ENCODE data around the gene CCNDBP1. TPM values are rescaled to one million over a fixed set of nuclear protein-coding genes. Genes with fewer than 3 reads are reported as not detected.

CCNDBP1 gene
- total RNA-seq, 1 experiment from 2014 or later = 34.1 TPM

GRCh38 chr15:43238671-43239131 lies 53.5 kb downstream of the CCNDBP1 start:
- Histone ChIP-seq H4K8ac (replicated peaks; ENCODE audit: insufficient read length, low read depth, low read length) (no peak overlapping the region), H4K20me1 (ENCODE audit: control insufficient read depth, insufficient read depth, insufficient read length) (no peaks in the 10 kb centered on the region), H3K27me3 (ENCODE audit: insufficient read depth, low read length) (no peaks in the 10 kb centered on the region), H3K4ac (ENCODE audit: low read depth, low read length) (no peak overlapping the region), H3K4me2 (ENCODE audit: insufficient read depth, insufficient read length, low read length) (no peak overlapping the region), H3T11ph (ENCODE audit: low read length) (no peak overlapping the region), H3K79me1 (ENCODE audit: insufficient read depth, low read depth, low read length, poor library complexity, severe bottlenecking) (no peaks in the 10 kb centered on the region), H3K9me3 (ENCODE audit: control insufficient read depth, low read depth, low read length) (no peaks in the 10 kb centered on the region), H2AFZ (ENCODE audit: low read length) (no peak overlapping the region), H3K23me2 (ENCODE audit: insufficient read length, low read depth, low read length, poor library complexity, severe bottlenecking) (no peaks in the 10 kb centered on the region), H3K56ac (ENCODE audit: insufficient read length, low read depth, low read length) (no peak overlapping the region), H3K27ac (ENCODE audit: insufficient read length, low read depth, low read length) (no peak overlapping the region), H3K4me1 (ENCODE audit: insufficient read depth, low read length) (no peaks in the 10 kb centered on the region), H2AK5ac (ENCODE audit: insufficient read length, low read length) (no peak overlapping the region), H3K23ac (ENCODE audit: insufficient read length, low read depth, low read length) (no peak overlapping the region), H3K18ac (ENCODE audit: insufficient read length, low read depth, low read length) (no peak overlapping the region), H2BK20ac (ENCODE audit: low read depth, low read length, poor library complexity, severe bottlenecking) (no peak overlapping the region), H2BK120ac (ENCODE audit: low read depth, low read length, poor library complexity, severe bottlenecking) (no peak overlapping the region), H4K5ac (ENCODE audit: insufficient read length, low read depth, low read length) (no peak overlapping the region), H2BK5ac (ENCODE audit: insufficient read length, low read length) (no peak overlapping the region), H2BK15ac (ENCODE audit: low read depth, low read length) (no peak overlapping the region), H3K79me2 (ENCODE audit: insufficient read depth, low read length) (no peaks in the 10 kb centered on the region), H4K91ac (ENCODE audit: insufficient read length, low read depth, low read length) (no peak overlapping the region), H2BK12ac (ENCODE audit: insufficient read length, low read depth, low read length) (no peak overlapping the region), H3K9ac (ENCODE audit: extremely low read depth, insufficient read length, low read length) (no peak overlapping the region), H3K14ac (ENCODE audit: insufficient read depth, low read length) (no peak overlapping the region)
- TF ChIP-seq, protein P1, sequence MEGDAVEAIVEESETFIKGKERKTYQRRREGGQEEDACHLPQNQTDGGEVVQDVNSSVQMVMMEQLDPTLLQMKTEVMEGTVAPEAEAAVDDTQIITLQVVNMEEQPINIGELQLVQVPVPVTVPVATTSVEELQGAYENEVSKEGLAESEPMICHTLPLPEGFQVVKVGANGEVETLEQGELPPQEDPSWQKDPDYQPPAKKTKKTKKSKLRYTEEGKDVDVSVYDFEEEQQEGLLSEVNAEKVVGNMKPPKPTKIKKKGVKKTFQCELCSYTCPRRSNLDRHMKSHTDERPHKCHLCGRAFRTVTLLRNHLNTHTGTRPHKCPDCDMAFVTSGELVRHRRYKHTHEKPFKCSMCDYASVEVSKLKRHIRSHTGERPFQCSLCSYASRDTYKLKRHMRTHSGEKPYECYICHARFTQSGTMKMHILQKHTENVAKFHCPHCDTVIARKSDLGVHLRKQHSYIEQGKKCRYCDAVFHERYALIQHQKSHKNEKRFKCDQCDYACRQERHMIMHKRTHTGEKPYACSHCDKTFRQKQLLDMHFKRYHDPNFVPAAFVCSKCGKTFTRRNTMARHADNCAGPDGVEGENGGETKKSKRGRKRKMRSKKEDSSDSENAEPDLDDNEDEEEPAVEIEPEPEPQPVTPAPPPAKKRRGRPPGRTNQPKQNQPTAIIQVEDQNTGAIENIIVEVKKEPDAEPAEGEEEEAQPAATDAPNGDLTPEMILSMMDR (conservative IDR thresholded peaks at IDR 0.05) = no peak
- Mint-ChIP-seq H3K36me3 (ENCODE audit: insufficient read depth in 1 of 3, low read depth in 3 of 3) (no peaks in the 10 kb centered on the region), H3K4me3 (no peak overlapping the region), H3K27me3 (ENCODE audit: low read depth) (peaks cover 12% of the 10 kb centered on the region), H3K9me3 (no peaks in the 10 kb centered on the region; a peak in 1 of 5 replicates), H3K27ac (no peak overlapping the region), H3K4me1 (0 out of 4 replicates have a peak, but pooled peaks cover 0 to 2% of the 10 kb centered on the region in 2 experiments)
- WGBS (ENCODE audit: extremely low coverage, insufficient read length, low lambda C conversion rate) = no CpG with 5 or more reads among the region's 10 CpGs
- no peak for DNase-seq
